Activated CD4-positive, alpha-beta T cell treated with anti-CD3 and anti-CD28 coated beads, Interleukin-2, amount 10 ng/mL, durations not matched to agents 24 days and 14 days (primary cell): ENCODE measurements around the gene OR1A1. TPM values are rescaled to one million over a fixed set of nuclear protein-coding genes. Genes with fewer than 3 reads are reported as not detected.
"Not testable (repeated sequence)": the region's sequence is repeated elsewhere in the genome, so short reads cannot be mapped to it uniquely, and the experiment has no call there.

Experiments
- DNase-seq: peaks from one replicate; pipeline ENCODE4 v3.0.0; 2022
- H3K27ac Mint-ChIP-seq: one replicate; pipeline ENCODE4 v1.8.0; 2022; ENCODE audit warnings: mild to moderate bottlenecking, mixed read lengths
- H3K27me3 Mint-ChIP-seq: one replicate; pipeline ENCODE4 v1.8.0; 2022; ENCODE audit warnings: mixed read lengths
- H3K36me3 Mint-ChIP-seq: one replicate; pipeline ENCODE4 v1.8.0; 2022; ENCODE audit warnings: low read depth, mild to moderate bottlenecking, mixed read lengths
- H3K4me1 Mint-ChIP-seq: one replicate; pipeline ENCODE4 v1.8.0; 2021; ENCODE audit warnings: mixed read lengths
- H3K4me3 Mint-ChIP-seq: one replicate; pipeline ENCODE4 v1.8.0; 2022; ENCODE audit warnings: mild to moderate bottlenecking, moderate library complexity, mixed read lengths
- H3K9me3 Mint-ChIP-seq: one replicate; pipeline ENCODE4 v1.8.0; 2021; ENCODE audit warnings: mixed read lengths
- intact Hi-C: fragments of 100-400 bp; cut with micrococcal nuclease; formaldehyde crosslinking; loops from one replicate; pipeline ENCODE4 v1.15.1; 2023
- total RNA-seq: library from RNA; stranded (reverse); gene quantifications from 2 replicates; pipeline ENCODE4 v1.2.3, GENCODE V29; 2022

The OR1A1 gene
- total RNA-seq, 1 donor from 2014 or later: not detected

- H3K27ac Mint-ChIP-seq, H3K4me3 Mint-ChIP-seq, H3K9me3 Mint-ChIP-seq, H3K27me3 Mint-ChIP-seq, intact Hi-C loops, DNase-seq, H3K4me1 Mint-ChIP-seq, H3K36me3 Mint-ChIP-seq: not testable (repeated sequence)
Measured at GRCh38 chr17:3249013-3249412, 41.5 kb downstream of the OR1A1 start.

- Mint-ChIP-seq H3K27me3 (peaks cover 5% of the 10 kb centered on the region), H3K9me3 (no peaks in the 10 kb centered on the region), H3K4me3 (no peak overlapping the region), H3K4me1 (no peaks in the 10 kb centered on the region), H3K36me3 (no peaks in the 10 kb centered on the region), H3K27ac (no peak overlapping the region)
- DNase-seq: peak; percentile 41
- intact Hi-C loops: no loop called here
Measured at GRCh38 chr17:3256575-3256974, 49.1 kb downstream of the OR1A1 start.

GRCh38 chr17:3260163-3260562 lies 52.7 kb downstream of the OR1A1 start:
- no peak for DNase-seq
- Mint-ChIP-seq H3K36me3 (no peaks in the 10 kb centered on the region), H3K27ac (no peak overlapping the region), H3K9me3 (no peaks in the 10 kb centered on the region), H3K4me3 (no peak overlapping the region), H3K4me1 (no peaks in the 10 kb centered on the region), H3K27me3 (no peaks in the 10 kb centered on the region)
- intact Hi-C loops: no loop called here

GRCh38 chr17:3260600-3260999 lies 53.1 kb downstream of the OR1A1 start:
- H3K4me3 Mint-ChIP-seq: no peak overlapping the region
- H3K27me3 Mint-ChIP-seq: no peaks in the 10 kb centered on the region
- peak; percentile 33 for DNase-seq
- intact Hi-C loops: no loop called here
- H3K4me1 Mint-ChIP-seq: no peaks in the 10 kb centered on the region
- H3K9me3 Mint-ChIP-seq: no peaks in the 10 kb centered on the region
- no peaks in the 10 kb centered on the region for H3K36me3 Mint-ChIP-seq
- H3K27ac Mint-ChIP-seq: no peak overlapping the region

Other genes with a start within 250 kb of the OR1A1 start
- not detected in 2 replicates for gene OR1D5, start 144.1 kb upstream of the OR1A1 start, total RNA-seq
- not detected in 2 replicates for gene OR1D2, start 103.2 kb upstream of the OR1A1 start, total RNA-seq
- gene OR1G1, start 80.1 kb upstream of the OR1A1 start, total RNA-seq: not detected in 2 replicates
- not detected in 2 replicates for gene OR1A2, start 10.1 kb upstream of the OR1A1 start, total RNA-seq
- 0.21 TPM in 1 of 2 replicates, not detected in the other for gene OR3A1, start 90.7 kb downstream of the OR1A1 start, total RNA-seq
- gene OR3A2, start 178.6 kb downstream of the OR1A1 start, total RNA-seq: 0.26 and 1.0 TPM in 2 replicates
- gene OR1E1, start 190.7 kb downstream of the OR1A1 start, total RNA-seq: not detected in 2 replicates
- not detected in 2 replicates for gene OR3A3, start 203.7 kb downstream of the OR1A1 start, total RNA-seq
- not detected in 2 replicates for gene OR1E2, start 226.2 kb downstream of the OR1A1 start, total RNA-seq